ENCODE measurements around the gene ZNF771.

ZNF771 gene

GRCh38 chr16:30428055-30428454 lies 20.6 kb downstream of the ZNF771 start:
- H3K4me1 ChIP-seq, result no peaks in the 10 kb centered on the region; the same call in 1 of the 2 replicates
- no peak for TF ChIP-seq CTCF (IDR thresholded peaks at IDR 0.05; ENCODE audit: low read depth, low read length)
- H3K9me3 ChIP-seq, result no peaks in the 10 kb centered on the region
- H3K36me3 ChIP-seq, result peaks cover 53% of the 10 kb centered on the region
- no peaks in the 10 kb centered on the region for H3K27me3 ChIP-seq
- no peak for DNase-seq
- H3K4me3 ChIP-seq (ENCODE audit: low read depth, low read length), result no peak overlapping the region

DNA sequence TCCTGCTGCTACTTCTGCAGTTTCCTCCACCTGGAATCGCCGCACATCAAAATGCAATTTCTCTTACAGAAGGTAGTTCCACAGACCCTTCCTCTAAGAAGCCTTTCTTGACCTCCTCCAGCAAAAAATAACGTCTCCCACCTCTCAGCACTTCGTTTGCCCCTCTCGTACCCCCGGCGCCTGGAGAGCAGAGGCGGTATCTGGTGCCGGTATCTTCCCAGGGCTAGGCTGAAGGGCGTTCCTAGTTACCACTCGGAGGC lies 21.9 kb downstream of the ZNF771 start:
- no peak for DNase-seq
- no peaks in the 10 kb centered on the region for H3K9me3 ChIP-seq
- no peak for TF ChIP-seq CTCF (IDR thresholded peaks at IDR 0.05; ENCODE audit: low read depth, low read length)
- H3K4me3 ChIP-seq (ENCODE audit: low read depth, low read length), result peak overlapping the region; percentile 66
- peaks cover 40% of the 10 kb centered on the region for H3K36me3 ChIP-seq
- no peaks in the 10 kb centered on the region for H3K27me3 ChIP-seq
- no peaks in the 10 kb centered on the region; the same call in 1 of the 2 replicates for H3K4me1 ChIP-seq

DNA sequence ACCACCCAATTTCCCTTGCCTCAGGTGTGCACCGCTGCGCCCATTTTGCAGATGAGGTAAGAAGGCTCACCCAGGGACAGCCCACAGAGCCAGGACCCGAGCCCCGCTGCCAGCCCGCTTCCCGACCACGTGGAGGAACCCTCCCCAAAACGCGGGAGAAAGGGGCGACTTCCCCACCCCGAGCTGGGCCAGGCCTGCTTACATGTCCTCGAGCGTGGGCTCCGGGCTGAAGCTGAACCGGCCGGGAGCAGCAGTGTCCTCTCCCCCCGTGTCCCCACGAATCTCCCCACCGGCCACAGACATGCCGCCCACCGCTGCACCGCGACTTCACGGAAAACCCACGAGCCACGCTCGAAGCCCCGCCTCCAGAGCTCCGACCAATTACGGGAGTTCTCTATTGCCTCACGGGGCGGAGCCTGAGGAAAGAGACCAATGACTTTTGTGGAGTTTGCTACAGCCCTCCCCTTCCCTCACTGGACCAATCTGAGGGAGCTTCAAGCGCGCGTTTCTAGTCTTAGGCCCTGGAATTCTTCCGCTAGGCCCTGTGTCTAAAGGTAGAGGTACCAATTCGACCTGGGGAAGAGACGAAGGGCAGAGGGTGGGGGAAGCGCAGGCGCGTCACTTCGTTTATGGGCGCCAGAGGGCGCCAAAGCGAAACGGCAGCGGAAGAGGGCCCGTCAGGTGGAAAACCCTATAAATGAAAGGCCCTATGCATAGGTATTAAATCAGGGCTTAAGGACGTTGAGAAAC lies 22.4 kb downstream of the ZNF771 start, which contains the start of gene DCTPP1:
DCTPP1 (minus strand) TSS at position 353 of the 750 bp plus-strand sequence; CDS start at position 303, 50 bp downstream.
- Histone ChIP-seq H3K9me3 (no peaks in the 10 kb centered on the region), H3K27me3 (no peaks in the 10 kb centered on the region), H3K36me3 (peaks cover 35% of the 10 kb centered on the region), H3K4me3 (ENCODE audit: low read depth, low read length) (peak within 1 kb of the TSS; percentile 66), H3K4me1 (no peaks in the 10 kb centered on the region; the same call in 1 of the 2 replicates)
- TF ChIP-seq CTCF (IDR thresholded peaks at IDR 0.05; ENCODE audit: low read depth, low read length), result peak; percentile 91
- peak; percentile 97 for DNase-seq

DNA sequence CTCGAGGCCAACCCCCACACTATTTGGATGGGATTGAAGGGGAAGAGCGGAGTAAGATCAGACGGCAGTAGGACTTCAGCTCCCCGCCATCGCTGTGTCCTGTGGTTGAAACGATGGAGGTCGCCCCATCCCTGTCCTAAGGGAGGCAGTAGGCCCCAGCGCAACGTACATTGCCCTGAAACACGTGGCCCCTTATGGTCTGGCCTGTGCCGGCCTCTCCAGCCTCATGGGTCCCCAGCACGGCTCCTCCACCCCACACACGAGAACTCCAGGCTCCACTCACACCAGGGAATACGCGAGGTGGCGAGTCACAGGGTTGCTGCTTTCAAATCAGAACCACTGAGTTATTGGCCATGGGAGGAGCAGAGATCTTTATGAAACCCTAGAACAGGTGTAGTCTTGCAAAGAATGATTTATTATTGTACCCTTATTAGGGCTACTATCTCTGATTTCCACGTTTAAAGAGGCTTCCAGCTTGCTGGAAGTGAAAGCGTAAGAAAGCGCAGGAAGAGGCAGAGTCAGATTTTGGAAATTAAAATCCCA lies 23.1 kb downstream of the ZNF771 start:
- H3K4me1 ChIP-seq, result no peaks in the 10 kb centered on the region; the same call in 1 of the 2 replicates
- H3K9me3 ChIP-seq, result no peaks in the 10 kb centered on the region
- peak; percentile 53 for DNase-seq
- H3K27me3 ChIP-seq, result no peaks in the 10 kb centered on the region
- no peak for TF ChIP-seq CTCF (IDR thresholded peaks at IDR 0.05; ENCODE audit: low read depth, low read length)
- H3K36me3 ChIP-seq, result peaks cover 29% of the 10 kb centered on the region
- peak overlapping the region; percentile 2; the same call in 1 of the 2 replicates for H3K4me3 ChIP-seq (ENCODE audit: low read depth, low read length)

DNA sequence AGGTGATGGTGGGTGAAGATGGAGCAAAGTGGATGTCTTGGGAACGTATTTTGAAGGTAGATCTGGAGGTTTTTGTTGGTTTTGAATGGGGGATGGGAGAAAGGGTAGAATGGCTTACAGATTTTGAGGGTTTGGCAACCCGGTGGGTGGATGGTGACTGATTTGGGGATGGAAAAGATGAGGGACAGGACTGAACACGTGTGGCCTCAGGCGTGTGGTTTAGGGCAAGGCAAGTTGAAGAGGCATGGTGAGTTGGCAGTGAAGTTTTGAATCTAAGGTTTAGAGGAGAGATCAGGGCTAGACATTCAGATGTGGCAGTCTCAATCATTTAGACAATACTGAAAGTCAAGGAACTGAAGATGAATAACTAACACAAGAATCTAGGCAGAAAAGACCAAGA lies 27.4 kb downstream of the ZNF771 start:
- no peak overlapping the region for H3K4me3 ChIP-seq (ENCODE audit: low read depth, low read length)
- TF ChIP-seq CTCF (IDR thresholded peaks at IDR 0.05; ENCODE audit: low read depth, low read length), result no peak
- H3K9me3 ChIP-seq, result no peaks in the 10 kb centered on the region
- no peaks in the 10 kb centered on the region for H3K36me3 ChIP-seq
- DNase-seq, result no peak
- H3K27me3 ChIP-seq, result no peaks in the 10 kb centered on the region
- no peaks in the 10 kb centered on the region; the same call in 1 of the 2 replicates for H3K4me1 ChIP-seq

DNA sequence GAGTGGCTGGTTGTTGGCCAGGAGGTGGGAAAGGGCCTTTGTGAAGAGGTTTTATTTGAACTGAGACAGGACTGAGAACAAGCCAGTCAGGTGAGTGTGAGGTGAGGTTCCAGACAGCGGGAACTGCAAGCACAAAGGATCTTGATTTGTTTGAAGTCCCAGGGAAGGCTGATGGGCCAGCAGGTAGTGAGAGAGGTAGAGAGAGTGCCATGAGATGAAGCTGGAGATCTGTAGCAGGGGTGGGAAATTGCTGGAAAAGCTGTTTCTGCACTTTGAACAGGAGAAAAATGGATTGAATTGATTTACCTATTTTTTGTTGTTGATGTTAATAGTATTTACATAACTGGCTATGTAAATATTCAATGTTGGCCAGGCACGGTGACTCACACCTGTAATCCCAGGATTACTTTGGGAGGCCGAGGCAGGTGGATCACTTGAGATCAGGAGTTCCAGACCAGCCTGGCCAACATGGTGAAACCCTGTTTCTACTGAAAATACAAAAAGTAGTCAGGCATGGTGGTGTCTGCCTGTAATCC lies 30.2 kb downstream of the ZNF771 start:
- Histone ChIP-seq H3K4me1 (no peaks in the 10 kb centered on the region), H3K36me3 (no peaks in the 10 kb centered on the region), H3K27me3 (no peaks in the 10 kb centered on the region), H3K9me3 (no peaks in the 10 kb centered on the region), H3K4me3 (ENCODE audit: low read depth, low read length) (no peak overlapping the region)
- no peak for DNase-seq
- TF ChIP-seq CTCF (IDR thresholded peaks at IDR 0.05; ENCODE audit: low read depth, low read length), result no peak
